ENCODE results near the gene KIAA1755. TPM values are rescaled to one million over a fixed set of nuclear protein-coding genes. Genes with fewer than 3 reads are reported as not detected.

Gene KIAA1755
- total and polyA plus RNA-seq, 9 of the 15 experiments (the other 6 are each of a cell fraction or from before 2014, with no cell fraction given): not detected

DNA sequence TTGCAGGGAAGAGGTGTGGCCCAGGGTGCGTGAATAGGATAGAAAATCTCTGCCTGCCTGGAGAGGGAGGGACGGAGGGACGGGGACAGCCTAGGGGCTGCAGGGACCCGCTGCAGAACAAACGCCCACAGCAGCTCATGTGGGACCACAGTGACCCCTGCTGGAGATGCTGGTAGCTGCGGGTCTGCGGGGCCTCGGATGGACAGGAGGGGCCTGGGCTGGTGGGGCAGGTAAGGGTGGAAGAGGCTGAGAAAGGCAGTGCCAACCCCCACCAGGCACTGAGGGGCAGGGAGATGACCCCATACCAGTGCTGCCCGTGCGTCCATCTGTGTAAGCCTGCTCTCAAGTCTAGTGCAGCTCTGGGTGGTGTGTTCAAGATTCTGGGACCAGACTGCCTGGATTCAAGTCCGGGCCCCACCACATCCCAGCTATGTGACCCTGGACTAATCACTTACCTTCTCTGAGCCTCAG lies 39.4 kb downstream of the KIAA1755 start (continued):
- no peak for TF ChIP-seq ELF2 (CRISPR knock-in tag; IDR thresholded peaks at IDR 0.05)
- no peak for TF ChIP-seq MTA2 (IDR thresholded peaks at IDR 0.05; ENCODE audit: low read depth)
- no peak for TF ChIP-seq PTRF (tag; IDR thresholded peaks at IDR 0.05)
- TF ChIP-seq USF1 (CRISPR knock-in tag; IDR thresholded peaks at IDR 0.05): 0 out of 2 replicates have a peak, but pooled peaks have one; percentile 45
- TF ChIP-seq CC2D1A (IDR thresholded peaks at IDR 0.05): peak; percentile 43; the same call in 1 of the 2 replicates
- TF ChIP-seq, protein P1, sequence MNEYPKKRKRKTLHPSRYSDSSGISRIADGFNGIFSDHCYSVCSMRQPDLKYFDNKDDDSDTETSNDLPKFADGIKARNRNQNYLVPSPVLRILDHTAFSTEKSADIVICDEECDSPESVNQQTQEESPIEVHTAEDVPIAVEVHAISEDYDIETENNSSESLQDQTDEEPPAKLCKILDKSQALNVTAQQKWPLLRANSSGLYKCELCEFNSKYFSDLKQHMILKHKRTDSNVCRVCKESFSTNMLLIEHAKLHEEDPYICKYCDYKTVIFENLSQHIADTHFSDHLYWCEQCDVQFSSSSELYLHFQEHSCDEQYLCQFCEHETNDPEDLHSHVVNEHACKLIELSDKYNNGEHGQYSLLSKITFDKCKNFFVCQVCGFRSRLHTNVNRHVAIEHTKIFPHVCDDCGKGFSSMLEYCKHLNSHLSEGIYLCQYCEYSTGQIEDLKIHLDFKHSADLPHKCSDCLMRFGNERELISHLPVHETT (CRISPR knock-in tag; conservative IDR thresholded peaks at IDR 0.05 in 1 of 2, IDR thresholded peaks at IDR 0.05 in 1 of 2): no peak
- no peak for TF ChIP-seq ZBTB2 (IDR thresholded peaks at IDR 0.05)
- no peak for TF ChIP-seq ZBTB1 (CRISPR knock-in tag; IDR thresholded peaks at IDR 0.05; ENCODE audit: borderline replicate concordance, low read depth)
- TF ChIP-seq GATAD2B (IDR thresholded peaks at IDR 0.05; ENCODE audit: borderline replicate concordance): no peak
- peak; percentile 85 to 97 for TF ChIP-seq RAD21 (CRISPR knock-in tag; conservative IDR thresholded peaks at IDR 0.05 in 1 of 2, IDR thresholded peaks at IDR 0.05 in 1 of 2)
- TF ChIP-seq ZMIZ1 (IDR thresholded peaks at IDR 0.05; ENCODE audit: low read depth in 2 of 2, low read length in 2 of 2): no peak
- TF ChIP-seq FOXA3 (CRISPR knock-in tag; conservative IDR thresholded peaks at IDR 0.05 in 1 of 2, IDR thresholded peaks at IDR 0.05 in 1 of 2): peak in 1 of 2 experiments; percentile 37; a peak in 1 of 4 replicates
- TF ChIP-seq, protein P2, sequence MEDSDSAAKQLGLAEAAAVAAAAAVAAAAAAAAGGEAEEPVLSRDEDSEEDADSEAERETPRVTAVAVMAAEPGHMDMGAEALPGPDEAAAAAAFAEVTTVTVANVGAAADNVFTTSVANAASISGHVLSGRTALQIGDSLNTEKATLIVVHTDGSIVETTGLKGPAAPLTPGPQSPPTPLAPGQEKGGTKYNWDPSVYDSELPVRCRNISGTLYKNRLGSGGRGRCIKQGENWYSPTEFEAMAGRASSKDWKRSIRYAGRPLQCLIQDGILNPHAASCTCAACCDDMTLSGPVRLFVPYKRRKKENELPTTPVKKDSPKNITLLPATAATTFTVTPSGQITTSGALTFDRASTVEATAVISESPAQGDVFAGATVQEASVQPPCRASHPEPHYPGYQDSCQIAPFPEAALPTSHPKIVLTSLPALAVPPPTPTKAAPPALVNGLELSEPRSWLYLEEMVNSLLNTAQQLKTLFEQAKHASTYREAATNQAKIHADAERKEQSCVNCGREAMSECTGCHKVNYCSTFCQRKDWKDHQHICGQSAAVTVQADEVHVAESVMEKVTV (CRISPR knock-in tag; IDR thresholded peaks at IDR 0.05): peak; percentile 73
- no peak for TF ChIP-seq MLLT1 (IDR thresholded peaks at IDR 0.05)
- no peak for TF ChIP-seq RAD51 (IDR thresholded peaks at IDR 0.05; ENCODE audit: borderline replicate concordance, low read depth)
- no peak for TF ChIP-seq ZNF146 (CRISPR knock-in tag; IDR thresholded peaks at IDR 0.05; ENCODE audit: unreplicated experiment)

All from K562 (cell line).